A549 (cell line): ENCODE measurements around the gene GLRA3.

ENCODE experiments used
- CHD4 ChIP-seq: fragments of 200-600 bp; sonication (generic); IDR thresholded peaks from 2 replicates; pipeline ENCODE4 v1.6.1; 2016; ENCODE audit warnings: antibody characterized with exemption, mild to moderate bottlenecking, borderline replicate concordance
- ESRRA ChIP-seq: fragments of 150-350 bp; IDR thresholded peaks from 2 replicates; pipeline ENCODE4 v1.6.1; 2014; ENCODE audit warnings: mild to moderate bottlenecking, low read length, borderline replicate concordance
- HEYL ChIP-seq: fragments of 250-450 bp; sonication (Bioruptor Pico); IDR thresholded peaks from 2 replicates; pipeline ENCODE4 v1.8.0; 2021; ENCODE audit warnings: mild to moderate bottlenecking, moderate library complexity

DNA sequence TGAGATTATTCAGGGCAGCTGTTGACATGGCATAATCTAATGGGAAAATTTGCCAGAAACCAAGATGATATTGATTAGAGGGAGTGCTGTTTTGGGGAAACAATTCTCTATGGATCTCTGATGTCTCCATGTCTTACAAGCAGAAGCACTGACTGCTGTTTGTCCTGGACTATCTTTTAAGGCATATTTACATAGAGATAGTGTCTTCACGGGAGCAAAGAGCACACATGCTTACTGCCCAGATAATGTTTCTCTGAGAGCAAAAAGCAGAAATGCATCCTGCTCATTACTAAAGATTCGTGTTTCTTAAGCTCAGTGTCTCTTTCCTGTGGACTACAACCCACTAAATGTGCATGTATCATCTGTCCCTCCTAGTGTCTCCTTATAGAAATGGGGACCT, 41.3 kb upstream of the GLRA3 start:
- TF ChIP-seq ESRRA (no peak), HEYL (CRISPR knock-in tag) (no peak), CHD4 (no peak)
